Measurements from ENCODE around the gene CYP3A7. TPM values are rescaled to one million over a fixed set of nuclear protein-coding genes. Genes with fewer than 3 reads are reported as not detected.

Gene CYP3A7
- polyA plus RNA-seq, 1 donor (not counting 4 experiments of a cell fraction or from before 2014, with no cell fraction given) = not detected

DNA sequence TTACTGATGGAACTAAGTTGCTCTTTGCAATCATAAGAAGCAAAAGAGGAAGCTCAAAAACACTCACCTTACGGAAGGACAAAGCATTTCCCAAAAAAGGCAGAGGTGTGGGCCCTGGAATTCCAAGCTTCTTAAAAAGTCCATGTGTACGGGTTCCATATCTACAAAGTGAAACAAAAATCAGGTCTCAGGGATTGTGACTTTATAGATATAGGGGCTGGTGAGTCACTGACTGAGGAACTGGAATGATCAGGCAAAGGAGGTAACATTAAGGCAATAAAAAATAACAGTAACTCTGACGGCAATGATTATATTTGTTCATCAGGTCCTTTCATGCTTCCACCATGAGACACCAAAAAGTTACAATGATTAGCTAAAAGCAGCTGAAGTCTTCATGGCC lies 4.0 kb downstream of the CYP3A7 start:
- no peaks in the 10 kb centered on the region for H3K9me3 ChIP-seq (ENCODE audit: control insufficient read depth, low read depth, low read length)
- no peak overlapping the region for H3K9ac ChIP-seq (ENCODE audit: control insufficient read depth, extremely low read depth, insufficient read depth, low read length)
- no peaks in the 10 kb centered on the region for H3K79me2 ChIP-seq (ENCODE audit: control insufficient read depth, insufficient read depth, low read length)
- TF ChIP-seq, protein P1, sequence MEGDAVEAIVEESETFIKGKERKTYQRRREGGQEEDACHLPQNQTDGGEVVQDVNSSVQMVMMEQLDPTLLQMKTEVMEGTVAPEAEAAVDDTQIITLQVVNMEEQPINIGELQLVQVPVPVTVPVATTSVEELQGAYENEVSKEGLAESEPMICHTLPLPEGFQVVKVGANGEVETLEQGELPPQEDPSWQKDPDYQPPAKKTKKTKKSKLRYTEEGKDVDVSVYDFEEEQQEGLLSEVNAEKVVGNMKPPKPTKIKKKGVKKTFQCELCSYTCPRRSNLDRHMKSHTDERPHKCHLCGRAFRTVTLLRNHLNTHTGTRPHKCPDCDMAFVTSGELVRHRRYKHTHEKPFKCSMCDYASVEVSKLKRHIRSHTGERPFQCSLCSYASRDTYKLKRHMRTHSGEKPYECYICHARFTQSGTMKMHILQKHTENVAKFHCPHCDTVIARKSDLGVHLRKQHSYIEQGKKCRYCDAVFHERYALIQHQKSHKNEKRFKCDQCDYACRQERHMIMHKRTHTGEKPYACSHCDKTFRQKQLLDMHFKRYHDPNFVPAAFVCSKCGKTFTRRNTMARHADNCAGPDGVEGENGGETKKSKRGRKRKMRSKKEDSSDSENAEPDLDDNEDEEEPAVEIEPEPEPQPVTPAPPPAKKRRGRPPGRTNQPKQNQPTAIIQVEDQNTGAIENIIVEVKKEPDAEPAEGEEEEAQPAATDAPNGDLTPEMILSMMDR (optimal IDR thresholded peaks at IDR 0.05 in 1 of 3, IDR thresholded peaks at IDR 0.05 in 1 of 3, conservative IDR thresholded peaks at IDR 0.05 in 1 of 3; ENCODE audit: extremely low read depth in 1 of 3, insufficient read depth in 2 of 3, low read length in 3 of 3) = no peak
- TF ChIP-seq EZH2 (IDR thresholded peaks at IDR 0.05; ENCODE audit: low read length) = no peak
- H4K20me1 ChIP-seq (ENCODE audit: control insufficient read depth, extremely low read depth, insufficient read depth, low read length) = no peaks in the 10 kb centered on the region
- no peaks in the 10 kb centered on the region for H3K36me3 ChIP-seq (ENCODE audit: control insufficient read depth in 2 of 2, extremely low read depth in 1 of 2, insufficient read depth in 2 of 2, low read length in 2 of 2)
- H3K4me3 ChIP-seq (ENCODE audit: control insufficient read depth in 2 of 3, extremely low read depth in 1 of 3, insufficient read depth in 2 of 3, low read depth in 1 of 3, low read length in 3 of 3) = no peak overlapping the region
- no peak overlapping the region for H2AFZ ChIP-seq (ENCODE audit: control insufficient read depth, low read length)
- no peak overlapping the region for H3K4me2 ChIP-seq (ENCODE audit: control insufficient read depth, extremely low read depth, insufficient read depth, low read depth, low read length)
- H3K9me1 ChIP-seq (ENCODE audit: control insufficient read depth, extremely low read depth, insufficient read depth, low read length) = no peaks in the 10 kb centered on the region
- H3K27ac ChIP-seq (ENCODE audit: control insufficient read depth, insufficient read depth, low read length) = no peak overlapping the region
- H3K27me3 ChIP-seq (ENCODE audit: control insufficient read depth, extremely low read depth, insufficient read depth, low read length) = no peaks in the 10 kb centered on the region
- no peak for DNase-seq (ENCODE audit: low read depth, low spot score)
- no peak for FAIRE-seq
- peaks cover 26% of the 10 kb centered on the region for H3K4me1 ChIP-seq (ENCODE audit: control insufficient read depth, extremely low read depth, insufficient read depth, low read length)
- dilution Hi-C loops (cut with MboI; ENCODE audit: extremely low pct_ligation_motif_present, low sequenced_read_pairs) = no loop called here

DNA sequence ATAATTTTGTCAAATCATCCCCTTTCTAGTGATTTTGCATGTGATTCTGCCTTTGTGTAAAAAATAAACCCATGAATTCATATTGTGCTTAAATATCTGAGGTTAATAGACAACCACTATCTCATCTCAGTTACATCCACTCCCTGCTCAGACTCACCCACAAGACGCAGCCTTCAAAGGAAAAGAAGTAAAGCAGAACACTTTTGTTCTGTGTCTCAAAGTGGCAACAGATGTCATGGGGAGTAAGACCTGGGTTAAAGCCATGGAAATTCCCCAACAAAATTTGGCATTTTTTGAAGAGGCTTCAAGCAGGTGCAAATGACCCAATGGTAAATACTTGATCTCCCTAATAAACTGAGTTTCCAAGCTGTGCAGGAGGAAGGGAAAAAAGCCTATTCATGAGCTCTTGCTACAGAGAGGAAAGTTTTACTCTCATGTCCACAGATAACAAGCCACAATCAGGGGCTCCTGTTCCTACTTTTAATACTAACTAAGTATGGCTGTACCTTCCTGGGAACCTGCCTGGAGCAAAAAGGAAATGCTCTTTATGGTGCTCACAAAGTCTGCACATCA lies 4.7 kb downstream of the CYP3A7 start:
- H3K4me3 ChIP-seq (ENCODE audit: control insufficient read depth in 2 of 3, extremely low read depth in 1 of 3, insufficient read depth in 2 of 3, low read depth in 1 of 3, low read length in 3 of 3) = no peak overlapping the region
- no peaks in the 10 kb centered on the region for H3K27me3 ChIP-seq (ENCODE audit: control insufficient read depth, extremely low read depth, insufficient read depth, low read length)
- no peak for DNase-seq (ENCODE audit: low read depth, low spot score)
- H2AFZ ChIP-seq (ENCODE audit: control insufficient read depth, low read length) = no peak overlapping the region
- H3K9ac ChIP-seq (ENCODE audit: control insufficient read depth, extremely low read depth, insufficient read depth, low read length) = no peak overlapping the region
- peaks cover 26% of the 10 kb centered on the region for H3K4me1 ChIP-seq (ENCODE audit: control insufficient read depth, extremely low read depth, insufficient read depth, low read length)
- TF ChIP-seq, protein P1 (optimal IDR thresholded peaks at IDR 0.05 in 1 of 3, IDR thresholded peaks at IDR 0.05 in 1 of 3, conservative IDR thresholded peaks at IDR 0.05 in 1 of 3; ENCODE audit: extremely low read depth in 1 of 3, insufficient read depth in 2 of 3, low read length in 3 of 3) = no peak
- TF ChIP-seq EZH2 (IDR thresholded peaks at IDR 0.05; ENCODE audit: low read length) = no peak
- dilution Hi-C loops (cut with MboI; ENCODE audit: extremely low pct_ligation_motif_present, low sequenced_read_pairs) = no loop called here
- no peaks in the 10 kb centered on the region for H3K79me2 ChIP-seq (ENCODE audit: control insufficient read depth, insufficient read depth, low read length)
- no peak for FAIRE-seq
- H3K4me2 ChIP-seq (ENCODE audit: control insufficient read depth, extremely low read depth, insufficient read depth, low read depth, low read length) = no peak overlapping the region
- no peaks in the 10 kb centered on the region for H3K36me3 ChIP-seq (ENCODE audit: control insufficient read depth in 2 of 2, extremely low read depth in 1 of 2, insufficient read depth in 2 of 2, low read length in 2 of 2)
- no peaks in the 10 kb centered on the region for H3K9me1 ChIP-seq (ENCODE audit: control insufficient read depth, extremely low read depth, insufficient read depth, low read length)
- no peaks in the 10 kb centered on the region for H3K9me3 ChIP-seq (ENCODE audit: control insufficient read depth, low read depth, low read length)
- no peak overlapping the region for H3K27ac ChIP-seq (ENCODE audit: control insufficient read depth, insufficient read depth, low read length)
- H4K20me1 ChIP-seq (ENCODE audit: control insufficient read depth, extremely low read depth, insufficient read depth, low read length) = no peaks in the 10 kb centered on the region

All from keratinocyte (primary cell).